GM21786 (cell line): Measurements from ENCODE around the gene AK9.

Experiments used
- ATAC-seq: cut with Tn5 transposase; IDR thresholded peaks from one replicate; pipeline ENCODE4 v1.9.1; 2021; ENCODE audit not compliant: unreplicated experiment

The AK9 gene

DNA sequence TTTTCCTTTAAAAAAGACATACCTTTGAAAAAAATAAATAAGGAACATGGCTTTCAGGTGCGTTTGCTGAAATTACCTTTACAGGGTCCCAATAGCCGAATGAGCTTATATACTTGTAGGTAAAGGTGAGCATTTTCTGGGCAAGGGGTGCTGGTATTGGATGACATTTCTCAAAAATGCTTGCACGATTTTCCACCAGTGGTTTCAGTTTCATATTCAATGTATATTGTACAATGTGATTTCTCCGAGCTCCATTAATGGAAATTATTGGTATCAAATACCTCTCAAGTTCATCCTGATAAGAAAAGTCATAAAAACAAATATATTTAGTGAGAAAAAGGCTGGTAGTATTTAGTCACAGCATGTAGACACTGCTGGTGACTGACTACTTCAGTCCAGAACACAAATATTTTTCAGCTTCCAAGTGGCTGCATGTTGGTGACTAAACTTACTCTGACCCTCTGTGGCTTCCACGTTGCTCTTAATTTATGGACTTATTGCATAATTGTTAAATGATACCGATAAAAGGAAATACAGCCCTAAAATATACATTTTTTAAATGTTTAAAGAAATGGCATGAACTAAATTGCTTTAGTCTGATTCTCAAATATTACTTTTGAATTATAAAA lies 175.1 kb downstream of the AK9 start:
- no peak for ATAC-seq

DNA sequence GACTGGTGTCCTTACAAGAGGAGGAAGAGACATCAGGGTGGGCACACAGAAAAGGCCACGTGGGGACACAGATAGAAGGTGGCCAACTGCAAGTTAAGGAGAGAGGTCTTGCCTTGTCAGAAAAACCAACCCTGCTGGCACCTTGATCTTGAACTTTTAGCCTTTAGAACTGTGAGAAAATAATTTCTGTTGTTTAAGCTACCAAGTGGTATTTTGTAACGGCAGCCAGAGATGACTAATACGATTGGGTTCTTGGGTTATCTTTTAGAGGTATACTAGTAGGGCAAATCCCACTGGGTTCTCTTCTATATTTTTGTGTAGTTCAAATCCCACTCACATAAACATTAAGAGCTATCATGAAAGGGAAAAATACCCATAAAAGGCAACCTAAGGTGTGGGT lies 176.1 kb downstream of the AK9 start:
- no peak for ATAC-seq

DNA sequence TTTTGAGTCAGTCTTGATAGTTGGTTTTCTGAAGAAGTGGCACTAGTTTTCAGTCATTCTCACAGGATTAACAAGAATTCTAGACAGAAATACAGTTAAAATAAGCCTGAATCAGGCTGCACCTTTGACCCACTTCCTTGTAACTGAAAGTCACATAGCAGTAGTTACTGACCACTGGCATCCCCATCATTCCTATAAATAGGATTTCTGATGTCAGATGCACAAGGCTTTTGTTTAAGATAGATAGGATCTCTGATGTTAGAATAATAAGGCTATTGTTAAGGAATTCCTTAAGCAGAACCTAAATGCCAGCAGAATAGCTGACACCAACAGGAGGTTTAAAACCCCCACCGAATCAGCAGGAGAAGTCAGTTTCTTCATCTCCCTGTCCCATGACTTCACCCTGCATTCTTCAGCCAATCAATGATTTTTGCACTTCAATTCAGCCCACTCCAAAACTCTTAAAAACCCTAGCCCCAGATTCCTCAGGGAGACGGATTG lies 177.4 kb downstream of the AK9 start:
- ATAC-seq, result no peak

DNA sequence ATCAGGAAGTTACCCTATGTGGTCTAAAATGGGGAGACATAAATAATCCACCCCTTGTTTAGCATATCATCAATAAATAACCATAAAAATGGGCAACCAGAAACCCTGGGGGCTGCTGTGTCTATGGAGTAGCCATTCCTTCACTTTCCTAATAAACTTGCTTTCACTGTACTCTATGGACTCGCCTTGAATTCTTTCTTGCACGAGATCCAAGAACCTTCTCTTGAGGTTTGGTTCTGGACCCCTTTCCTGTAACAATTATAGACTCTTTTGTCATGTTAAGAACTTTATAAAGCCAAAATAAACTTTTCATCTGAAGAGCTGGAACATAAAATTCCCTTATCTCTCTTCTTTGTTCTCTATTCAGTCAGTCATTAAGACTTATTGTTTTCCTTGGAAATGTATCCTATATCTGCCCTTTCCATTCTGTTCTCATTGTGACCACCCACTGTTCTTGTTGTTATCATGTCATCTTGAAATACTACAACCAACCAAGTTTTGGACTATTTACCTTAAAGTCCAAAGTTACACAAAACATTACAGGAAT lies 178.7 kb downstream of the AK9 start:
- ATAC-seq, result no peak

DNA sequence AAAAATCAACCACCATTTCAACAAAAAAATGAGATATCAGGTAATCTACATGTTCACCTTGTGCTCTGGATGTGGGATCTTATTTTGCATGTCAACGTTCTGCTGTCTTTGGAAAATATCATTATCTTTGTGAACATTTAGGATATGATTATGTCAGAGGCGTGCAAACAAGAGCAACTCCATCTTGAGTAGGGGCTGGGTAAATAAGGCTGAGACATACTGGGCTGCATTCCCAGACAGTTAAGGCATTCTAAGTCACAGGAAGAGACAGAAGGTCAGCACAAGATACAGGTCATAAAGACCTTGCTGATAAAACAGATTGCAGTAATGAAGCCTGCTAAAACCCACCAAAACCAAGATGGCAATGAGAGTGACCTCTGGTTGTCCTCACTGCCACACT lies 179.2 kb downstream of the AK9 start:
- ATAC-seq, result no peak

DNA sequence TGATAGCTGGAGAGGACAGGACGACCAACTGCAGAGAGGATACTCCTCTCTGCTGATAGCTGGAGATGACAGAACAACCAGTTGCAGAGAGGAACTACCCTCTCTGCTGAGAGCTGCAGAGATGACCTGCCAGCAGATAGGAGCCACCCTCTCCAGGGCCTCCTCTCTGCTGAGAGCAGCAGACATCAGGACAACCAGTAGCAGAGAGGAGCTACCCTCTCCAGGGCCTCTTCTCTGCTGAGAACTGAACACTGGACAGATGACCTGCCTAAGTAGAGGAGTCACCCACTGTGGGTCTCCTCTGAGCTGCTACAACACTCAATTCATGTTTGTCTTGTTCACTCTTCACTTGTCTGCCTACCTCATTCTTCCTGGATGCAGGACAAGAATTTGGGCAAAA lies 180.6 kb downstream of the AK9 start:
- no peak for ATAC-seq

DNA sequence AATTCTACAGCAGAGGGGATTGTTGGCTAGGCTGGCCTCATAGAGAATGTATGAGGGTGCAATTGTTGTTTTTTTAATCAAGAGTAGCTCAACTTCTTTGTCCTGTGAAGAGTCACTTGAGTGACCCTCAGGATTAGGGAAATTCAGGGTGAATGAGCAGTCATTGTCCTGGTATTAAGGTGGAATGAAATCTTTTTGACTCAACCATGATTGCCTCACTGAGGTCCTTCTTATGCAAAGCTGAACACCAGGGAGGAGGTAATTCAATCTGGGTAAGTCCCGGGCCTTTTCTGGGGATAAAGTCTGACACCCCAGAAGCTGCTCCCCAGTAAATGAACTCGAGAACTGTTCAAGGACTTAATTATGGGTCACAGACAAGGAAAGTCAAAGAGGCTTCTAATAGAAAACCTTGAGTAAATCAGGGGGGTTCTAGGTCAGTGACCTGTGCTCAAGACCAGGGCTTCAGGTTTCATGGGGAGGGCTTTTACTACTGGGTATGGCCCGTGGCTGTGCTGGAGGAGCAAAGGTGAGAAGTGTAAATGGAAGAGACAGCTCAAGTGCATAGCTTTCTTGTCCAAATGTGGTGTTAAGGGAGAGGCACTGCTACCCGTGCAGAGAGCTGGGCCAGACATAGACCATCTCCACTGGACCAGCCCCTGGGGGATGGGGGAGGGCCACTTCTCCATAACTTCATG lies 182.7 kb downstream of the AK9 start:
- no peak for ATAC-seq

DNA sequence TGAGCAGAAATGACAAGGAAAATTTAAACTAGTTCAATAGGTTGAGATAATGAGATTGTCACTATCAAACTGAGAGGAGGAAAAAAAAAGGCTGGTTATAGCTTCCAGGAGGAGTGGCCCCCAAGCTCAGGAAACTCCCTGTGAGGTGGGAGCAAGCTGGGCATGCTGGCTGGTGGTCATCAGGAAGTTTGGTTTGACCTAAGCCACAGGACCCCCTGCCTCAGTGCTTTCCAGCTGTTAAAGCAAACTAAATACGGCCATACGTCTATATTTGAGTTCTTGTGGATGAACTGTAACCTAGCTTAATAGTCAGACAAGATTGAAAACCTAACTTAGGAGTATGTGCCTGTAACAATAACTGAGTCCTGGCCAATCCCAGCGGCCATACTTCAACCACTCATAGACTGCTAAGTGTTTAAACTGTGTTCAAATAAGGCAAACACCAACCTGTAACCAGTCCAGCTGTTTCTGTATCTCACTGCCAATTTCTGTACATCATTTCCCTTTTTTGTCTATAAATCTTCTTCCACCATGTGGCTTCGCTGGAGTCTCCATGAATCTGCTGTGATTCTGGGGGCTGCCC lies 183.4 kb downstream of the AK9 start:
- ATAC-seq, result no peak

DNA sequence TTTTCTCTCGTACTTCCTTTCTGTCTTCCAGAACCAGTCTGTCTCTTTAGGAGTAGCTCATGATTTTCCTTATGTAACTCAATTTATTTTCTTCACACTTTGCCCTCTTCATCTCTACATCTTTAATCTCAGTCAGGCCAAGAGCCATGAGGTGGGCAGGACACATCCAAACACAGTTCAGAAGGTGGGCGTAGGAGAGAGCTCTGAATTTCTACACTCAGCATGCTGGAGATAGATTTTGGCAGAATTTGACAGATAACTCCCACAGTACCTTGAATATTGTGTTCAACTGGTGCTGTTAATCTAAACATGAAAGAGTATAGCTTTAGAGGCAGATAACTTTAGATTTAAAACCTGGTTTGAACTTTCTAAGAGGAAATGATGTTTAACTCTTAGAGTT lies 184.2 kb downstream of the AK9 start:
- no peak for ATAC-seq

DNA sequence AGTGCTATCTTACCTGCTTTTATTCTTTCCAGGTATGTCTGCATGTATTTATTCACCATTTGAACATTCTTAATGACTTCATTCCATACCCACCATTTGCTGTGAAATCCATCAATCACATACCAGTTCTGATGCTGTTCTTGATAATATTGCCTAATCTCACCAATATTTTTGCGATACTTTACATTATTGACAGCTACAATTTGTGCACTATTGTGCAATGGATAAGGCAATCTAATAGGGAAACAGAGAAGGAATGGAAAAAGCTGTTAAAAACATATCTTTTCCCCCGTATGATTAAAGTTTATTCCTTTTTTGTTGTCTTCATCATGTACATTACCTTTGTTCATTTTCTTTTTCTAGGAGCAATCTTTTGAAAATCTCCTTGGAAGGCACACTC lies 184.7 kb downstream of the AK9 start:
- no peak for ATAC-seq

DNA sequence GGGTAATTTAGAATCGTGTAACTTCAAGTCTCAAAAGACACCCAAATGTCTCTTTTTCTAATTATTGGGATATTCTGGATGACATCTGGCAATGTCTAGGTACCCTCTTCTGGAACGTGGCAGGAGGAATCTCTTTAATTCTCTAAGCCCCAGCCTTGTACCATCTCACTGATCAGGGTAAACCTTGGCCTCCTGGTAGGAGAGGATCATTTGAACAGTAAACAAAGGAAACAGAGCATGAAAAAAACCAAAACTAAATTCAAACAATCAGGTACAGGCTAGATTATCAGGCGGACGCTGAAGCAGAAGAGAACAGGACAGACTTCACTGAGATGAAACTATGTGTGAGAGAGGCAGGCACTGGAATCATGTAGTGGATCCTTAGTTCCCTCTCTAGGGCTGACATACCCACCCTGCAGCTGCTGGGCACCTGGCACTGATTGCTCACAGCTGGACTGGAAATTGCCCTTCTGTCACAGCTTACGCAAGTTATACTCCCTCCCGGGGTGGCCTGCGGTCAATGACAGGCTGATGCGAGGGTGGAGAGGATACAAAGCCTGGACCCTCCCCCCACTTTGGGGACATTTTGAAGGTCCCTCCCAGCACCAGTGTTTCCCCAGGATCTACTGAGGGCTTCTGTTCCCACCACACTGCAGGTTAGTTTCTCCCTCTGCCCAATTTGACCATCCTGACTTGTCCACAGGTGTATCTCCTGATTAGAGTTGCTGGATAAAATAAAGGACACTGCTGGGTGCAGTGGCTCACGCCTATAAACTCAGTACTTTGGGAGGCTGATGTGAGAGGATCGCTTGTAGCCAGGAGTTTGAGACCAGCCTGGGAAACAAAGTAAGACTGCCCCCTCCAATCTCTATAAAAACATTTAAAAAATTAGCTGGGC lies 187.4 kb downstream of the AK9 start:
- ATAC-seq, result no peak

DNA sequence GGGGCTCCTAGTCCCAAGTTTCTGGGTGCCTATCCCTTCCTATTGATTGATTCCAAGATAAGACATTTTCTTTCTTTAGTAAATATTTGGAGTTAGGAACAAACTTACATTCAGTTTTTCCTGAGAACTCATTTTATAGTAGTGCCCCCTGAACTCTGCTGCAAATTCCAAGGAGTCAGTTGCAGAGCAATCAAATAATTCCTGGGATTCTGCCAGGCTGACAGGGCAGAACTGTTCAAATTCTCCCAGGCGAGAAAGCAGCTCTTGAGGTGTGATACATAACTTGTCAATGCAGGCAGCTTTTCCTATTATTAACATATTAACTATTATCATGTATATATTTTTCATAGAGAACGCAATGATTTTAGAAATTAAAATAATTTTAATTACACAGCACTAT lies 192.1 kb downstream of the AK9 start:
- no peak for ATAC-seq

DNA sequence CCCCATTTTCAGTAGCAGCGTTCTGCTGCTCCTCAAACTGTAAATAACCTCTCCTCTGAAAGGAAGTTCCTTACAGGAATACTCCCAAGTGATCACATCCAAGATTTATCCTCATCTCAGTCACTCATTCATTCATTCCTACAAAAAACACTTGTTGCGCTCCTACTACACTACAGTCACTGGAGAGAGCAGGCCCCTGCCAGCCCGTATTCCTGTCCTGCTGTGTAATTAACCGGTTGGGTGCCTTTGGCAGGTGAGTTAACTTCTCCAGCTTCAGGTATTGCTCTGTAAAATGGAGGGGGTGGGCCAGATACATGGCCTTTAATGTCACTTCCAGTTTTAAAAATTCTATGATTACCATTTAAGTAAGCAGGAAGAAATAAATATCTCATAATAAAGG lies 192.9 kb downstream of the AK9 start:
- ATAC-seq, result no peak

DNA sequence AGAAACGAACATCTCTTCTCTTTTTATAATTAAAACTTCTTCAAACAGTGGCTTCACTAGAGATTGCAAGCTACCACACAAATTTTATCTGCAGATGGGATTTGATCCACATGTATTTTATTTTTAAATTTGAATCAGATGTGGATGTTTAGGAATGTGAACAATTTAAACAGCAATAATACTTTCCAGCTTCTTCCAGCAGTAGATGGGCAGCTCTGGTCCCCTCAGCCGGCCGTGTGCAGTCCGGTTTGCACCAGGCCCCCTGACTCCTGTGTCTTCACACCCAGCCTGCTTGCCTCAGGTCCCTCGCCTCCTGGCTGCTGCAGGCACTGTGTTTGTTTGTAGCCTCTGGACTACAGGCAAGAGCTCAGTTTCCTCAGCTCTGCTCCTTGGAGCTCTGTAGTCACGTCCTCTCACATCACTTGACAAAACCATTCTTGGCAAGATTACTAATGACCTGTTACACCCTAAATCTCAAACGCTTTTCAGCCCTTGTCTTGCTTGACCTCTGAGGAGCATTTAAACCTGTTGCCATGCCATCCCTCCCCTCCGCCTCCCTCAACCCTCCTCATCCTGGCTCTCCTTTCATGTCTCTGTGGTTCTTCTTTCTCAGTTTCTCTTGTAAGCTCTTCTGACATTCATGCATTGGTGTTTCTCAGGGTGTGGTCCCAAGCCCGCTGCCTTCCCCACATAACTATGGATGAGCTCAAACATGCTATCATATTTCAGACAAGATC lies 194.8 kb downstream of the AK9 start:
- no peak for ATAC-seq

DNA sequence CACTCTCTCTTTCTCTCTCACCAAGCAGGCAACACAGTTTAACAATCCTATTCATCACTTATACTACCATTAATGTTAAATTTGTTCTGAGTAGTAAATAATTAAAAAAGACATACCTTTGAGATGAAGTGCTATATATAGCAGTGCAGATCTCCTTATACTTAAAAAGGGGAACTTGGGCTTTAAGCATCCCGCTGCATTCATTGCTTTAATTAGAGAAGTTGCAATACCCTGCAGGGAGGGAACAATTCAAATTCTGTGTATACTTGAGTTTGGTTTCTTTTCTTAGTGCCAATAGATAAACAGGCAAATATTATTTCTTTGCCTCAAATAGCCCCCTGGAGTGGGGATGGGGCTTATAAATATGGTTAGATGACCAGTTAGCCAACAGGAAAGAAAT lies 197.1 kb downstream of the AK9 start:
- no peak for ATAC-seq

DNA sequence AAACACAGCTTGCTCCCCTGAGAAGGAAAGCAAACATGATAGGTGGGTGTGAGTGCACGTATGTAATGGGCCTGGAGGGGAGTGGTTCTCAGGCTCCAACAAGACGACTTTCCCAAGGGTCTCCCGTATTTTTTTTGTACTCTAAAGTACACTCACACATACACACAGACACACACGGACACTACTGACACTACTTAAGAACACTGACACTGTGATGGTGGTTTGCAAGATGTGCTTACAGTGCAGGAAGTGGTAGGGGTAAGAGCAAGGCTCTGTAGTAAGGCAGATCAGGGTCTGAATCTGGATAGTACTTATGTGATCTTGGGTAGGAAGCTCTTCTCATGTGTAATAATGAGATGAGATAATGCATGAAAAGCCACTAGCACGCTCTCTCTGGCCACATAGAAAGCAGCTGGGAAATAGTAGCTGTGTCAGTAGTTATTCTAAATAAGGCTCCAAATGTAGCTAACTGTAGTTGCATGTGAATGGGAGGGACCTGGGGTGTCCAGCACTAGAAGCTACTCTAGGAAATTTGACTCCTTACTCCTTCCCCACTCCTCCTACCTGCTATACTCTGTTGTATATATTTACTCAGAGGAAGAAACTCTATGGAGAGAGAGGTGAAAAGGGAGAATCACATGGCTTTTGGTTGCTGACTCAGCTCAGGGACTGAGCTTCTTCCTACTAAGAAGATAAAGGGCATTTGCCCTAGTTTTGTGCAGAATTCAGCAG lies 199.6 kb downstream of the AK9 start:
- no peak for ATAC-seq

DNA sequence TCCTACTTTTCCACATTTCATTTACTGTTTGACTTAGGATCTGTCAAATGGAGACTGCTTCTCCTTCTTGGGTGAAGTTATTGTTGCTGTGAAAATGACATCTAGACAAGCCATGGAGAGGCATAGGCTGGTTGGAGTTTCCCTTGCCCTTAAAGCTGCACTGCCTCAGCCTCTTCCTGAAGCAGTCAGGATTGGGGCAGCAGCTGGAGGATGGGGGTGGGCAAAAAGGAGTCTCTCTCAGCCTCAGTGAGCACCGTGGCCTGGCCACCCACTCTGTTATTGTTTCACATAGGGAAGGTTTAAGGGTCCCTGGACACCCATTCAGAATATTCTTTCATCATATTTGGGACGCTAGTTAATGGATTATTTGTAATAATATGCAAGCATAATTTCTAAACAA lies 200.3 kb downstream of the AK9 start:
- ATAC-seq, result no peak

DNA sequence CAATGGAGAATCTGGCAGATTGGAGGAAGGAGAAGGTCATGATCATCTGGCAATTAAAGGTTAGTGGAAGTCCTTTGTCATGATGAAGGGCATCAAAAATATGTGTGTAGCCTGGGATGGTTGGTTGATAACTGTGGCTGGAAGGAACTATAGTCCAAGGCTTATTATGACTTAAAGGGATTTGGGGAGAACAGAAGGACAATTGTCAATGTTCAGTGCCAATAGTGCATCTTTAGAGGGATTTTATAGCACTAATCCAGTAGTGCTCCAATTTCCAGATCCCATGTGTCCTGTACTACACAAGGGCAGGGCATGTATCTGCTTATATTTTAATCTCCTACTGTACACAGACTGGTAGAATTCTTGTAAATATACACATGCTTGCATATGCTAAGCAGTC lies 203.0 kb downstream of the AK9 start:
- ATAC-seq, result no peak

DNA sequence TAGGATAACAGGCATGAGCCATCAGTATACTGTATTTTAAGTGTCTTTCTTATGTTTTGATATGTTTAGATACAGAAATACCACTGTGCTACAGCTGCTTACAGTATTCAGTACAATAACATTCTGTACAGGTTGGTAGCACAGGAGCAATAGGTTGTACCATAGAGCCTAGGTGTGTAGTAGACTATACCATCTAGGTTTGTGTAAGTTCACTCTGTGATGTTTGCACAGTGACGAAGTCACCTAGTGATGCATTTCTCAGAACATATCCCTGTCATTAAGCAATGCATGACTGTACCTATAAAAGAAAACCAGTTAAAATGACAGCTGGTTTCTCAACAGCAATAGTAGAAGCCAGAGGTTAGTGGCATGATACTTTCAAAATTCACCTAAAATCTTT lies 204.9 kb downstream of the AK9 start:
- no peak for ATAC-seq
